GM18505 (cell line): ENCODE data around the gene ARL6IP4.

Experiments
- ATAC-seq: cut with Tn5 transposase; IDR thresholded peaks from one replicate; pipeline ENCODE4 v1.9.1; 2021; ENCODE audit not compliant: unreplicated experiment
- POLR2A ChIP-seq: IDR thresholded peaks from 4 replicates; pipeline ENCODE4 v1.6.1; 2011; ENCODE audit warnings: borderline replicate concordance; ENCODE audit not compliant: insufficient read depth, insufficient read length; ENCODE audit errors: extremely low read depth

The ARL6IP4 gene

DNA sequence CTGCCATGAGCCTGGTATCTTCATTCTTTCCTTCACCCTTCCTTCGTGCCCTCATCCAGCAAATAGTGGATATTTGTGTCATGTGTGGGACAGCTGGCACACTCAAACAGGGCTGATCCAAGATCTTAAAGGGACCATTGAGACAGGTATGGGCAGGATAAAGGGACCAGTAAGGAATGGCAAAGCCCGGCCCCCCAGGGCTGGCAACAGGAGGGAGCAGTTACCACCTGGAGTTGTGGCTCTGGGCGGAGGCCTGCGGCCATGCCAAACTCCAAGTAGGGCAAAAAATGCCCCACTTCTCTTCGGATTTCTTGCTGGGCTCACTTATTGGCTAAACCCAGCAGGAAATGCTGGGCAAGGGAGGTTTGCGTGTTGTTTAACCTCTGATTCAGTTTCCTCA, 3.3 kb upstream of the ARL6IP4 start:
- ATAC-seq, result no peak
- no peak for TF ChIP-seq POLR2A

DNA sequence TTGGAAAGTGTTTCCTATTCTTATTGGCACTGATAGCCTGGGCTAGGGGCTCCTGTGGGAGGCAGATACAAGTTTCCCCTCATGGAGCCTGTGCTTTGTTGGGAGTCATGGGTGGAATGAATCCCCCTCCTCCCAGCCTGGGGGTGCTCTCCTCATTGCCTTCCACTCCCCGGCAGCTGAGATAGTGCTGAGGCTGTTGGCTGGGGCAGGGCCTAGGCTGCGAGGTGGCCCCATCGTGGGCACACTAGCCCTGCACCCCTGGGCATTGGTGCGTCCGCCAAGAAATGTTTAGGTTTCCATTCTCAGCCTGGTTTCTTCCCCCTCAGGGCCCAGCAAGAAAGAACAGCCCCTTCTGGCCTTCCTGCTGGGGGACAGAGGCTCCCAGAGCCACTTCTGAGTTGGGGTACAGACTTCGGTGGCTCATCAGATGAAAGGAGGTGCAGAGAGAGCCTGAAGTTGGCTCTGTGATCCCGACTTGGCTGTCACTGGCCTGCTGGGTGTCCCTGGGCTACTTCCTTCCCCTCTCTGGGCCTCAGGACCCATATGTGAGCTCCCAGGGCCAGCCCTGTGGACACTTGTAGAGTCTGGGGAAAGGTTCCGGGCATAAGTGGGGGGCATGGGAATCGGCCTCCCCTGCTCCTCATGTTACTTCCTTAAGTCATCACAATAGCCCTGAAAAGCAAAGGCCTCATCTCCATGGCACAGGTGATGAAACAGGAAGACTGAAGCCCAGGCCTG, 2.7 kb upstream of the ARL6IP4 start:
- ATAC-seq, result no peak
- TF ChIP-seq POLR2A, result no peak

DNA sequence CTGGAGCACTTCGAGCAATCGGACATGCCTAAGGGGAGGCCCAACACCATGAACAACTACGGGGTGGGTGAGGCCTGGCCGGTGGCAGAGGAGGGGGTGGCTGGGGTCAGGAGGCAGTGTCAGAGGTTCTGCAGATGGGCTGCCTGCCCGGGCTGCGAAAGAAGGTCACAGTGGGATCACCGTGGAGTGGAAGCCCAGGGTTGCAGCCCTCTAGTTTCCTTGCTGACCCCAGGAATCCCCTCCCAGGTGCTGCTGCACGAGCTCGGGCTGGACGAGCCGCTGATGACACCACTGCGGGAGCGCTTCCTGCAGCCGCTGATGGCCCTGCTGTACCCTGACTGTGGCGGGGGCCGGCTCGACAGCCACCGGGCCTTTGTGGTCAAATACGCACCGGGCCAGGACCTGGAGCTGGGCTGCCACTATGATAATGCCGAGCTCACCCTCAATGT, 1.9 kb upstream of the ARL6IP4 start:
- ATAC-seq, result no peak
- no peak for TF ChIP-seq POLR2A

DNA sequence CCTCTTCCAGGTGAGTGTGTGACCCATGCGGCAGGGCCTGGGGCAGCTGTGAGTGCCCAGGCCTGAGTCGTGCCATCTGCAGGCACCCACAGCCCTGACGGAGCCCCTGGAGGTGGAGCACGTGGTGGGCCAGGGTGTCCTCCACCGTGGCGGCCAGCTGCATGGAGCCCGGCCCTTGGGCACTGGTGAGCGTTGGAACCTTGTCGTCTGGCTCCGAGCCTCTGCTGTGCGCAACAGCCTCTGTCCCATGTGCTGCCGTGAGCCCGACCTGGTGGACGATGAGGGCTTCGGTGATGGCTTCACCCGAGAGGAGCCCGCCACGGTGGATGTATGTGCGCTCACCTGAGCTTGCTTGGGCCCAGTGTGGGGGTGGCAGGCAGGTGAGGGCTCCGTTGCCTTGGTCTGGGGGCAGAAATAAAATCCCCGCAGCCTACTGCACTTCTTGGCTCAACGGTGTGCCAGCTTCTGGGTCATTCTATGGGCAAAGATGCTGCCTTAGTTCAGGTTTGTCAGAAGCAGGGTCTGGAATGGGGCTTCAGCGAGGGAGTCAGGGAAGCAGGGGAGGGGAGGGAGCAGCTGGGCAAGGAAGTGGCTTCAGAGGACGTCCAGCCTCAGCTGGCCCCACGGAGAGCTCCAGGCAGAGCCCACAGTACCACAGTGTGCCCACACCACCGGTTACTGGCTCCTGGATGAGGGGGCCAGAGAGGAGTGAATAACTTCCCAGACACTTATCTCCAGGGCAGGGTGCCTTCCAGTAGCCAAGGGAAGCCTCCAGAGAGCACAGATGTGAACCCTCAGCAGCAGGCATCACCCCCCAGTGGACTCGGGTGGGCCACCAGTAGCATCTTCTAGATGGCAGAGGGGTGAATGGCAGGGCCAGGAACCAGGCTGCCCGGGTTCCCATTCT, 1.2 kb upstream of the ARL6IP4 start:
- no peak for ATAC-seq
- TF ChIP-seq POLR2A, result no peak

DNA sequence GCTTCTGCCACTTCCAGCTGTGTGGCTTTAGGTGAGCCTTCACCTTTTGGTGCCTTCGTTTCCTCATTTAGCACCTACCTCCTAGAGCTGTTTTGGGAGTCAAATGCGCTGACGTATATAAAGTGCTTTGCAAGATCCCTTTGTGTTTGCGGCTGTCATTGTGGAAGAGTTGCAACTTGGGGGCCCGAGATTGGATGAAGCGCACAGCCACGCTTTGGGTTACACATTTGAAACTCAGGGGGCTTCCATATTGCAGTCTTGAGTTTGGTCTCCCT, 636 bp upstream of the ARL6IP4 start:
- TF ChIP-seq POLR2A, result no peak
- no peak for ATAC-seq

DNA sequence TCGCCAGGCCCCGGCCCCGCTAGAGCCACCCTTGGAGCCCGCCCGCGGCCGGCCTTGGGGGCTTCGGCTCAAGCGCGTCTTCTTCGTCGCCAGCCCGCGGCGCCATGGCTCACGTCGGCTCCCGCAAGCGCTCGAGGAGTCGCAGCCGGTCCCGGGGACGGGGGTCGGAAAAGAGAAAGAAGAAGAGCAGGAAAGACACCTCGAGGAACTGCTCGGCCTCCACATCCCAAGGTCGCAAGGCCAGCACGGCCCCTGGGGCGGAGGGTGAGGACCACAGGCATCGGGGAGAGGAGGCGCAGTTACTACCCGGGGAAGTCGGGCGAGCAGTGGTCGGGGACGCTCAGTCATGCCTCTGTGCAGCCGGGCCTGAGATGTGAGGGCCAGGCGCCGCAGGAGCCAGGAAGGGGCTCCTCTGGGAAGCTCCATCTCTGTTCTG, 573 bp downstream of the ARL6IP4 start:
- no peak for TF ChIP-seq POLR2A
- peak; percentile 12 for ATAC-seq

DNA sequence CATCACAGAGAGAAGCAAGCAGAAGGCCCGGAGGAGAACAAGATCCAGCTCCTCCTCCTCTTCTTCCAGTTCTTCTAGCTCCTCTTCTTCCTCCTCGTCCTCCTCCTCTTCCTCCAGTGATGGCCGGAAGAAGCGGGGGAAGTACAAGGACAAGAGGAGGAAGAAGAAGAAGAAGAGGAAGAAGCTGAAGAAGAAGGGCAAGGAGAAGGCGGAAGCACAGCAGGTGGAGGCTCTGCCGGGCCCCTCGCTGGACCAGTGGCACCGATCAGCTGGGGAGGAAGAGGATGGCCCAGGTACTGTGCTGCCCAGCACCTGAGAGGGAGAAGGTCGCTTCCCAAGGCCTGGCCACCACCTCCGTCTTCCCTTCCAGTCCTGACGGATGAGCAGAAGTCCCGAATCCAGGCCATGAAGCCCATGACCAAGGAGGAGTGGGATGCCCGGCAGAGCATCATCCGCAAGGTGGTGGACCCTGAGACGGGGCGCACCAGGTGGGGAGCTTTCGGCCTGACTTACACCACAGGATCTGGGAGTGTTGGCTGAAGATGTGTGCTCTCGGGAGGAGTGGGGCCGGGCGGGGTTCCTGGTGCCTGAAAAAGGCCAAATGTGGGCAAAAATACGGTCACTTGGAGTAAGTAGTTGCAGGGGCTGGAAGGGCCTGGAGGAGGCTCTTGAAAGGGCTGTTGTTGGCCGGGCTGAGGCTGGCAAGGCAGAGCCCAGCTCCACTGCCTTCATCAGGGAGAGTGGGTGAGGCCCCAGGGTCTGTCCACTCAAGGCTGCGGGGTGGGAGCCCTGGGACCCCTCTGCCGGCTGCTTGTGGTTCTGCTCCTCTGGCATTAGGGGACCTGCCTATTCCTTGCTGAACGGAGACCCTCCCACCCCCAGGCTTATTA, 1.4 kb downstream of the ARL6IP4 start:
- ATAC-seq, result no peak

DNA sequence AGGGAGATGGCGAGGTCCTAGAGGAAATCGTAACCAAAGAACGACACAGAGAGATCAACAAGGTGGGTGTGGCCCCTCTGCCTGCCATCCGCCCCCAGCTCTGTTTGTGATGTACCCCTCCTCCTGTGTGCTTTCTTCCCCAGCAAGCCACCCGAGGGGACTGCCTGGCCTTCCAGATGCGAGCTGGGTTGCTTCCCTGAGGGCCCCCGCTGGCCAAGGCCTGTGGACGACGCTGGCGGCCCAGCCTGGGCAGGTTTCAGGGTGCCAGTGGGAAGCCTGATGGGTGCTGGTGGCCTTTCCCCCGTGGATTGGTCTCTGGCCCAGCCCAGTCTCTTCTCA, 2.0 kb downstream of the ARL6IP4 start:
- no peak for ATAC-seq
- TF ChIP-seq POLR2A, result no peak

More for the DNA sequence above, 1.4 kb downstream of the ARL6IP4 start:
- no peak for TF ChIP-seq POLR2A

DNA sequence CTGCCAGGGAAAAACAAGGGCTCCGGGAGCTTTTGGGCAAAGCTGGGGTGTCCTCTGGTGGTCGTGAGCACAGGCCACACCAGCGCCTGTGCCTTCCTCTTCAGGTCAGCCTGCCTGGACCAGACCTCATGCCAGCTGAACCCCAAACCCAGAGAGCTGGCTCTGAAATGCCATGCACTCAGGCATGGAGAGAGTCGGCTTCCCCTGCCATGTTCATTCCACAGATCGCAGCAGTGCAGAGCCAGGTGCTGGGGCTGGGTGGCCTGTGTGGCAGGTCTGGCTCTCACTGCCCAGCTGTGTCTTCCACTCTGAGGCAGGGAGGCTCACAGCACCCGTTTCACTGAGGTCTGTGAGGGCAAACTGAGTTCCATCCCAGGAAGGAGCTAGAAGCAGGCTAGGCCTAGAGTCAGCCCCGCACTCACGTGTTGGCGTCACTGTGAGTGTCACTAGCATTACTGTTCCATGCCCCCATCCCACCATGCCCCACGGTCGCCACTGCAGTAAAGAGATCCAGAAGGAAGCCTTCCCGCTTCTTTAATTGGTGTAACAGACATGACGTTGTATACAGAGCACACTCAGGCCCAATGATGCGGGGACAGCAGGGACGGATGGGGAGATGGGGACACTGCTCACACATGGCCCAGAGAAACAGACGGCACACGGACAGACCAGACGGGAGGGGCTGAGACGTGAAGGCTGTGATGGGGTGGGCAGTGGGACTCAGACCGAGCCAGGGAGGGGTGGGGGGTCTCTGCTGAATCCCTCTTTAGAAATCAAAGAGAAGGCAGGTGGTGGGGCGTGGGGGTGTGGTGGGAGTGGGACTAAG, 2.7 kb downstream of the ARL6IP4 start:
- no peak for TF ChIP-seq POLR2A
- no peak for ATAC-seq

DNA sequence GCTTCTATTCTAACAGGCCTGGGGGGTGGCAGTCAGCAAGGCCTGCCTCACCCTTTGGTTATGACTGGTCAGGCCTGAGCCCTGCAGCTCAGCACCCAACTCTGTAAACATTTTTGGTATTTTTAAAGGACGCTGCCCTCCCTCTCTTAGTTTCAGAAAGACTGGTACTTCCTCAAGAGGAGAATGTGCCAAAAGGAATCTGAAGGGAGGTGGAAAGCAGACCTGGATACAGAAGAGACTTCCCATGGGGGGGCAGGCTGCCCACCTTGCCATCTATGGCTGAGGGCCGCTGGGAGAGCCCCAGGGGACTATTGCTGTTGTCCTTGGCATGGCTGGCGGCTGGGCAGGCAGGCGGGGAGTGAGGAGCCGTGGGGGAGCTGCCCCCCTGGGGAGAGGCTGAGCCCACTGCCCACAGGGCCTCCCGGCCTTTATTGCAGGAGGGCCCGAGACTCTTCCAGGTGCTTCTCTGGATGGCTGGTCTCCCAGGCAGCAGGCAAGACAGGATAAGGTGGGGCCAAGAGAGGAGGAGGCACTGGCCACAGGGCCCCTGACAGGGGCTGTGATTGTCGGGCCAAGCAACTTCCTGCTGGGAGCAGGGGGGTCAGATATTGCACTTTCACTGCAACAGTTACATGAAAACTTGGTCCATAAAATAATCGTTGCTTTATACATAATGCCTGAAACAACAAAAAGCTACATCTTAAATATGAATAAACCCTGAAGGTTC, 3.5 kb downstream of the ARL6IP4 start:
- no peak for ATAC-seq
- TF ChIP-seq POLR2A, result no peak

DNA sequence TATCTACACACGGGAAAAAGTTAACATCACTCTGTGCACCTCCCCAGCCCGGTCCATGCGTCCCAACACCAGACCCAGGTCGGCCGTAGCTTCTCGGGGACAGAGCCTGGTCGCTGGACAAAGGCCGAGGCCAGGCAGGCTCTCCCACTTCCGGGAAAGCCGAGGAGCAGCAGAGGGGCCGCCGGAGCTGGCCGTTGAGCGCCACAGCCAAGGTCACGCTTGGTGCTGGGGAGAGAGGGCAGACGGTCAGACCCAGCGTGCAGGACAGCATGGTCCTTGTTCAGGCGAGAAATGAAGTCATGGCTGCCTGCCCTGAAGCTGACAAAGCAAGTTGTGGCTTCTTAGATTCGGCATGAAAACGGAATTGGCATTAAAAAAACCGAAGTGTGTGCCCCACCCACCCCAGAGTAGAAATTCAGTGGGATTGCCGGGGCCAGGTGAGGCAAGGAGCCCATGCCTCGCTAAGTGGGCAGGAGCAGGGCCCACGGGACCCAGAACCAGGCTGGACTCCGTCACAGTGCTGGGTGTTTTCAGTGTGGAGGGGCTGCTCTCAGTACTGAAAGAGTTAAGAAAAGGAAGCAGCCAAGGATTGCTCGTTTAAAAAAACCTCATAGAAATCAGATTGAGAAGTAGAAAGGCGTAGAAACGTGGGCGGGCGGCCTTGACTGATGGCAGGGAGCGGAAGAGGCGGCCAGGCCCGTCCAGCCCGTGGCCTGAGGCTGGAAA, 4.3 kb downstream of the ARL6IP4 start:
- no peak for ATAC-seq

More for the DNA sequence above, 4.3 kb downstream of the ARL6IP4 start:
- no peak for TF ChIP-seq POLR2A
